Stomach smooth muscle (tissue), 2 donors: Measurements from ENCODE around the gene PKMYT1.

Experiments used
- H3K27ac ChIP-seq: one replicate; pipeline ENCODE4 v1.7.0; 2013; ENCODE audit warnings: mild to moderate bottlenecking, low read length, inconsistent platforms
- H3K27me3 ChIP-seq, 2 donors: one replicate each; pipeline ENCODE4 v1.7.0; 2013; ENCODE audit warnings: low read length in 2 of 2; ENCODE audit not compliant: insufficient read depth in 2 of 2, control insufficient read depth in 1 of 2
- H3K36me3 ChIP-seq, 2 donors: one replicate each; pipeline ENCODE4 v1.7.0; 2013; ENCODE audit warnings: low read length in 2 of 2; ENCODE audit not compliant: control insufficient read depth in 2 of 2, insufficient read depth in 2 of 2
- H3K4me1 ChIP-seq: one replicate; pipeline ENCODE4 v1.7.0; 2013; ENCODE audit warnings: low read length; ENCODE audit not compliant: control insufficient read depth, insufficient read depth
- H3K4me3 ChIP-seq, 2 donors: one replicate each; pipeline ENCODE4 v1.7.0; 2013; ENCODE audit warnings: low read length in 2 of 2
- H3K9ac ChIP-seq, 2 donors: one replicate each; pipeline ENCODE4 v1.7.0; 2013; ENCODE audit warnings: low read length in 2 of 2, mild to moderate bottlenecking in 1 of 2
- H3K9me3 ChIP-seq, 2 donors: one replicate each; pipeline ENCODE4 v1.7.0; 2013; ENCODE audit warnings: low read length in 2 of 2; ENCODE audit not compliant: control insufficient read depth in 2 of 2
- donor health status: healthy.
- donor health status: Pancreatic carcinoma.

The PKMYT1 gene

GRCh38 chr16:2966043-2966807 lies 14.0 kb downstream of the PKMYT1 start:
- peaks cover 56 to 83% of the 10 kb centered on the region in 2 donors for H3K27me3 ChIP-seq
- no peaks in the 10 kb centered on the region for H3K9me3 ChIP-seq
- H3K27ac ChIP-seq, result no peak overlapping the region
- no peak overlapping the region for H3K9ac ChIP-seq
- H3K36me3 ChIP-seq, result no peaks in the 10 kb centered on the region
- H3K4me1 ChIP-seq, result peaks cover 54% of the 10 kb centered on the region
- H3K4me3 ChIP-seq, result no peak overlapping the region

GRCh38 chr16:2964475-2965336 lies 15.5 kb downstream of the PKMYT1 start:
- Histone ChIP-seq H3K9me3 (no peaks in the 10 kb centered on the region), H3K4me1 (peaks cover 46% of the 10 kb centered on the region), H3K9ac (no peak overlapping the region), H3K27me3 (peaks cover 56 to 71% of the 10 kb centered on the region in 2 donors), H3K4me3 (peak overlapping the region in 1 of 2 donors; percentile 35), H3K27ac (no peak overlapping the region), H3K36me3 (no peaks in the 10 kb centered on the region)

- H3K36me3 ChIP-seq, result no peaks in the 10 kb centered on the region
- peak within 1 kb of the TSS in 1 of 2 donors; percentile 61 for H3K4me3 ChIP-seq
- no peak within 1 kb of the TSS for H3K9ac ChIP-seq
- peaks cover 41% of the 10 kb centered on the region for H3K4me1 ChIP-seq
- no peaks in the 10 kb centered on the region for H3K9me3 ChIP-seq
- no peak within 1 kb of the TSS for H3K27ac ChIP-seq
- peaks cover 56 to 74% of the 10 kb centered on the region in 2 donors for H3K27me3 ChIP-seq
These were observed 16.3 kb downstream of the PKMYT1 start, which contains the start of gene KREMEN2 for GRCh38 chr16:2963723-2964474. TSS of gene KREMEN2 (plus strand) at chr16:2964275. CDS start at chr16:2964521, 246 bp downstream.

DNA sequence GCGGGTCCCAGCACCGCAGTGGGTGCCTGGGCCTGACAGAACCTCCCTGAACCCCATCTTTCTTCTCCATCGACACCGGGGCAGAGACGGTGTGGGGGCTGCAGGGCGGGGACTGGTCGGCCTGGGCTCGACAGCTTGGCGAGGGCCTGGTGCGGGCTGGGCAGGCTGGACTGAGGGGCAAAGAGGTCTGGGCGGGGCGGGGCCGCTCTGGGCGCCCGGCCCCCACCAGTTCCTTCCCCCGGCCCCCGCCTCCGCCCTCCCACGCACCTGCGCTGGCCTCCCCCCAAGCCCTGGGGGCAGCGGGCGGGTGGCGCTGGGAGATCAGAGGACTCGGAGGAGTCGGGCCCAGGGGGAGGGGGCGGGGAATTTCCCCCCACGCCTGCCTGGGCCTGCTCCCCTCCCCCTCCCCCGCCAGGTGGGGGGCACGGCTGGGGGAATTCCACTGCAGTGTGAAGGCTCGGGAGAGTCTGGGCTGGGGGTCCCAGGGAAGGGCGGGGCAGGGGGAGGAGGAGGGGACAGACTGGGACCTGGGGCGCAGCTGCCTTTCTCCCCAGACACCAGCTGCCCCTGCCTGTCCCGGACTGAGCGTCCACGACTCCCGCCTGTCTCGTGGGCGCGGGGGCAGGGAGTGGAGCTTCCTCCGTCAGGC lies 17.0 kb downstream of the PKMYT1 start:
- Histone ChIP-seq H3K4me3 (peak overlapping the region in 1 of 2 donors; percentile 61), H3K27ac (no peak overlapping the region), H3K9ac (no peak overlapping the region), H3K4me1 (peaks cover 34% of the 10 kb centered on the region), H3K9me3 (no peaks in the 10 kb centered on the region), H3K36me3 (no peaks in the 10 kb centered on the region), H3K27me3 (peaks cover 51 to 69% of the 10 kb centered on the region in 2 donors)

- Histone ChIP-seq H3K36me3 (no peaks in the 10 kb centered on the region), H3K27ac (no peak overlapping the region), H3K4me1 (peaks cover 34% of the 10 kb centered on the region), H3K9me3 (no peaks in the 10 kb centered on the region), H3K4me3 (no peak overlapping the region), H3K9ac (no peak overlapping the region), H3K27me3 (peaks cover 44 to 62% of the 10 kb centered on the region in 2 donors)
These were observed 17.7 kb downstream of the PKMYT1 start for GRCh38 chr16:2962334-2963073.

GRCh38 chr16:2960183-2961010 lies 19.8 kb downstream of the PKMYT1 start:
- Histone ChIP-seq H3K9me3 (no peaks in the 10 kb centered on the region), H3K4me3 (no peak overlapping the region), H3K27ac (no peak overlapping the region), H3K4me1 (peaks cover 23% of the 10 kb centered on the region), H3K27me3 (peaks cover 45 to 59% of the 10 kb centered on the region in 2 donors), H3K36me3 (no peaks in the 10 kb centered on the region), H3K9ac (no peak overlapping the region)

GRCh38 chr16:2959206-2959605 lies 21.0 kb downstream of the PKMYT1 start:
- peaks cover 16% of the 10 kb centered on the region for H3K4me1 ChIP-seq
- H3K4me3 ChIP-seq, result no peak overlapping the region
- no peak overlapping the region for H3K27ac ChIP-seq
- peaks cover 41 to 55% of the 10 kb centered on the region in 2 donors for H3K27me3 ChIP-seq
- H3K36me3 ChIP-seq, result no peaks in the 10 kb centered on the region
- no peaks in the 10 kb centered on the region for H3K9me3 ChIP-seq
- H3K9ac ChIP-seq, result no peak overlapping the region

GRCh38 chr16:2956579-2956956 lies 23.7 kb downstream of the PKMYT1 start:
- H3K4me1 ChIP-seq, result no peaks in the 10 kb centered on the region

More at GRCh38 chr16:2956579-2956956, 23.7 kb downstream of the PKMYT1 start:
- H3K27ac ChIP-seq, result no peak overlapping the region
- no peaks in the 10 kb centered on the region for H3K9me3 ChIP-seq
- no peak overlapping the region for H3K9ac ChIP-seq
- H3K36me3 ChIP-seq, result no peaks in the 10 kb centered on the region
- H3K4me3 ChIP-seq, result no peak overlapping the region
- H3K27me3 ChIP-seq, result peaks cover 24 to 28% of the 10 kb centered on the region in 2 donors
